GM21515 (cell line): ENCODE results near the gene SLC8B1.
"Not testable (repeated sequence)": the region's sequence is repeated elsewhere in the genome, so short reads cannot be mapped to it uniquely, and the experiment has no call there.

ENCODE experiments used
- ATAC-seq: cut with Tn5 transposase; IDR thresholded peaks from one replicate; pipeline ENCODE4 v1.9.1; 2021; ENCODE audit not compliant: unreplicated experiment

SLC8B1 gene

DNA sequence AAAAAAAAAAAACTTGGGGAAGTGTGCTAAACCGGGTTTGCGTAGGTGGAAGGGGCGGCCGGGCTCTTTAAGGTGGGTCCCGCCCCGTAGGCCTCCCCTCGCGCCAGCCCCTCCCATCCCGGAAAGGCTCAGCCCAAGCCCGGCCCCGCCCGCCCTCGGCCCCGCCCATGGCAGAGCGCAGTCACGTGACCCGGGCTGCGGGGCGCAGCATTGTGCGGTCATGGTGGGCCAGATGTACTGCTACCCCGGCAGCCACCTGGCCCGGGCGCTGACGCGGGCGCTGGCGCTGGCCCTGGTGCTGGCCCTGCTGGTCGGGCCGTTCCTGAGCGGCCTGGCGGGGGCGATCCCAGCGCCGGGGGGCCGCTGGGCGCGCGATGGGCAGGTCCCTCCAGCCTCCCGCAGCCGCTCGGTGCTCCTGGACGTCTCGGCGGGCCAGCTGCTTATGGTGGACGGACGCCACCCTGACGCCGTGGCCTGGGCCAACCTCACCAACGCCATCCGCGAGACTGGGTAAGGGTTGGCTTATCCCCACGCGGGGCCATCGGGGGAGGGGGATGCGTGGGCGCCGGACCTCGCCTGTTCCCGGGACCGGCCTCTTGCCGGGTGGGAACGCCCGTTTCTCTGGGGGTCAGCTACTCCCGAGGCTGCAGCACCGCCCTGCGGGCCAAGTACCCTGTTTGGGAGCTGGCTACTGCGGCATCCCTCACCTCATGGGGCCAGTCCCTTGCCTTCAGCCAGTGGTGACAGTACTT is 23.6 kb upstream of the SLC8B1 start, which contains the start of gene PLBD2:
TSS of gene PLBD2 (plus strand) at position 207 of the 752 bp plus-strand sequence. CDS start at position 221, 14 bp downstream.
- ATAC-seq: peak; percentile 93

DNA sequence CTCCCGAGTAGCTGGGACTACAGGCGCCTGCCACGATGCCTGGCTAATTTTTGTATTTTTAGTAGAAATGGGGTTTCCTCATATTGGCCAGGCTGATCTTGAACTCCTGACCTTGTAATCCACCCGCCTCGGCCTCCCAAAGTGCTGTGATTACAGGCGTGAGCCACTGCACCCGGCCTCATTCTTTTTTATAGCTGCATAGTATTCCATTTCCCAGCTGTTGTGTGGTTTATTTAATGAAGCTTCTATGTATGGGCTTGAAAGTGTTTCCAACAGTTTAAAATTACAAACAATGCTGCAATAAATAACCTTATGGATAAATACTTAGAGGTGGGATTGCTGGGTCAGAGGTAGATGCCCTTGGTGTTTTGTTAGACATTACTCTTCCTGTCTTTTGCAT is 19.3 kb upstream of the SLC8B1 start:
- ATAC-seq: not testable (repeated sequence)

DNA sequence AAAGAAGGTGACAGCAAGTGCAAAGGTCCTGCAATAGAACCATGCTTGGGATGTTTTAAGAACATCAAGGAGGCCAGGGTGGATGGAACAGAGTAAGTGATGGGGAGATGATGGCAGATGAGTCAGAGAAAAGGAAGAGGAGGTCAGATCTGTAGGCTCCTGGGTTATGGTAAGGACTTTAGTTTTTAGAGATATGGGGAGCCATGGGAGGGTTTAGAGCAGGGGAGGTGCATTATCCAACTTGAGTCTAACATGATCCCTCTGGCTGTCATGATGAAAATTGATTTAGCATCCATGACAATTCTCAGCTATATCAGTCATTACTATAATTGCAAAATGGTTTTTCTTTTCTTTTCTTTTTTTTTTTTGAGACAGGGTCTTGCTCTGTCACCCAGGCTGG is 16.2 kb upstream of the SLC8B1 start:
- no peak for ATAC-seq

DNA sequence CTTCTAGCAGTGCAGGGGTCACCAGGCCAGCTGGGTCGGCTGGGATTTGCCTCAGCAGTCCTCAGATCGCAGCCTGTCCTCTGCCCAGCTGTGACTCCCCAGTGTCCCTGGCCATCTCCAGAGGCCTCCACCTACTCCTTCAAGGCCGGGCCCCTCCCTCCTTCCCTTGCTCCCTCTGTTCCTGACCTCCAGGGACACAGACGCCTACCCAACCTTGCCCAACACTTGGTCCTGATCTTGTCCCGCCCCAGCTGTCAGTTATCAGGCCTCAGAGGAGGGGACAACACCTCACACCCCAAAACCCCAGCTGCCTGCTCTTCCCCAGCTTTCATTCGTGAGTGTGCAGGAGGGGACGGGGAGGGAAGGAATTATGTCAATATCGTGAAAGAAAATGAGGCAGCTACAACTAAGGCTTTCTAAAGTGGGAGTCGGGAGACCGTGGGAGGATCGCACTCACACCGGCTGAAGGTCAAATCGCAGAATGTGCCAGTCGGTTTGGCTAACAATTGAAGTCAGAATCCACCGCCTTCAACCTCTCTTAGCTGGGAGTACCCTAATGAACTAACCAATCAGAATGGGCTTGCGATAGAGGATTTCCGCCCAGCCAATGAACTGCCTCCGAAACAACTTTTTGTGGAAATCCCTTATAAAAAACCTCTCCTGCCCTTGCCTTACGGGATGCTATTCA is 14.1 kb upstream of the SLC8B1 start:
- no peak for ATAC-seq

DNA sequence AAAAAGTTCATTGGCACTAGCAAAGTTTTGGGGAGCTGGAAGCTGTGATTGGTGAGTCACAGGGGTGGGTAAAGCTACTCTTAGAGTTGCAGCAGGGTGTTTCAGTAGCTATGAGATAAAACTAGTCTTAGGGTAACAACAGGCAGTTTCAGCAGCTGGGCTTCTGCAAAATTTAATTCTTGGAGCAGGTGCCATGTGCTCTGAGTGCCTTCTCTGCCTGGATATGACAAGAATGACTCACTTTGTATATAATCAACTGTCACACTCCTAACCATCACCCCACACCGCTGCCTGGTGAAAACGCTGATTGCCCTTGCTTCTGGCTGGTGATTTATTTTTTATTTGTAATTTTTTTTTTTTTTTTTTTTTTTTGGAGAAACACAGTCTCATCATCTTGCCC is 13.0 kb upstream of the SLC8B1 start:
- no peak for ATAC-seq

DNA sequence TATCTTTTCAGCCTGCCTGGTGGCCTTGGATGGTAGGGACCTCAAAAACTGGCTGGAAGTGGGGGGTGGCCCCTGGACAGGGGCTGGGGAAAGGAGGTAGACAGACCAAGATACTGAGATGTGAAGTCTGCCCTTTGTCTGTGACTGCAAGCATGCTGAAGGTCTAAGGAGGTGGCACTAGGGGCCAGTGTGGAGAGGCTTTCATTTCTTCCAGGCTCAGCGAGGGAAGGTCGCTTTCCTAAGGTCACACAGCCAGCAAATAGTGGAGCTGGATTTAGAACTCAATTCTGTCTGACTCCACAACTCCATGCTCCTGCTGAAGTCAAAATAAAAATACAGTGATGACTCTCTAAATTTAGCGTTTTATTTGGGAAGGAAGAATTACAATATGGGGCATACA is 12.2 kb upstream of the SLC8B1 start:
- no peak for ATAC-seq

DNA sequence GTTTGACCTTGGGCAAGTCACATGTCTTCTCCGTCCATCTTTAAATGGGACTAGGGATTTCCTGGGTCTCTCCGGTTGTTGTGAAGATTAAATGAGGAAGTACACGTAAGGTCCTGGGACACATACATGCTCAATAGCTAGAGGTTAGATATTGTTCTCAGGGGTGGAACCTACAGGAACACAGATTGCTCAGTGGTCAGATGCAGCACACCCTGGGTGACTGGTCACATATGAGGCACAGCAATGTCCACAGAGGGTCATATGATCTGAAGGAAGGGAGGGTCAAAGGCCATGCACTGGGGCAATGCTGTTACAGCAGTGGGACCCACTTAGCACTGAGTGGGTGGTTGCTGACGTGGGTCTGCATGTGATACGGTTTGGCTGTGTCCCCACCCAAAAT is 11.4 kb upstream of the SLC8B1 start:
- no peak for ATAC-seq

DNA sequence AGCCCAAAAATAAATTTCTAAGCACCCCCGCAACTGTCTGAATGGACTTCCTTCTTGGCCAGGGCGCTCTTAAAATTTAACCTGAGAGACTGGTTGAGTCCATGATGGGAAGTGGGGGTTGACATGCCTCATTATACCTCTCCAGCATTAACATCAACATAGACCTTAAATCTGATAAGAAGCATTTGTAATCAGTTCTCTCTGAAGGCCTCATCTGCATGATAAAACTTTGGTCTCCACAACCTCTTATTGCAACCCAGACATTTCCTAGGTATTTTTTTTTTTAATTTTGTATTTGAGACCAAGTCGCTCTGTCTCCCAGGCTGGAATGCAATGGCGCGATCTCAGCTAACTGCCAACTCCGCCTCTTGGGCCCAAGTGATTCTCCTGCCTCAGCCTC is 10.4 kb upstream of the SLC8B1 start:
- ATAC-seq: no peak

DNA sequence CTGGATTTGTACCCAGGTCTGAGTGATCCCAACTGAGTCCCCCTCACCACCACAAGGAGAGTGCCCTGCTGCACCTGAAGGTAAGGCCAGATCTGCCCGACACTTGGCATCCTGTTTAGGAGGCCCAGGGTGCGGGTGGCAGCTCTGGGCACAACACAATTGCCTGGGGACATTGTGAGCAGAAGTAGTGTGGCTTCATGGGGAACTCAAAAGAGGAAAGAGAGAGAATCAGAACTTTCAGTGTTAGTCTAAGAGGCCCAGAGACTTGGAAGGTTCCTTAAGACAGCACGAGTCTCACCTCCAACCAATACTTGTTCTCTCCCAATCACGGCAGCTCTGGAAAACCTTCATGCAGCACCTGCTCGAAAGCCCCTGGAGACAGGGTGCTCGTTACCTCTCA is 6.6 kb upstream of the SLC8B1 start:
- no peak for ATAC-seq

DNA sequence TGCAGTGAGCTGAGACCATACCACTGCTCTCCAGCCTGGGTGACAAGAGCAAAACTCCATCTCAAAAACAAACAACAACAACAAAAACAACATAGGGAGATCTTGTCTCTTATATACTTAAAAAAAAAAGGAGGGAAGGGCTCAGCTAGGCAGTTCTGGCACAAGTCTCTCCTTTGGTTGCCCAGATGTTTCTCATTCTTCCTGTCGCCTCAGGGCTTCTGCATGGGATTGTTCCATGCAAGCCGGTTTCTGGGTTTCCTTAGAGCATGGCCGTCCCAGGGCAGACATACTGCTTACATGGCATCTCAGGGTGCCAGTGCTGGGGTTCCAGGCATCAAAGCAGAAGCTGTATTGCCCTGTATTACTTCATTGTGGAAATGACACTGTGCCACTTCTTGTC is 5.2 kb upstream of the SLC8B1 start:
- ATAC-seq: no peak

DNA sequence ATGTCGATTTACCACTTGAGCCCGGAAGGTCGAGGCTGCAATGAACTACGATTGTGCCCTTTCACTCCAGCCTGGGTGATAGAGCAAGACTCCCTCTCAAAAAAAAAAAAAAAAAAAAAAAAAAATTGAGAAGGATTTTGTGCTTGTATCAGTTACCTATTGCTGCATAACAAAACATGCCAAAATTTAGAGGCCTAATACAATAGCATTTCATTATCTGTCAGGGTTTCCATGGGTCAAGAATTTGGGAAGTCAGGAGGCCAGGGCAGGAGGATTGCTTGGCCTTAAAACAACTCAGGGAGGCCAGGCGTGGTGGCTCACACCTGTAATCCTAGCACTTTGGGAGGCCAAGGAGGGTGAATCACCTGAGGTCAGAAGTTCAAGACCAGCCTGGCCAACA is 4.6 kb upstream of the SLC8B1 start:
- no peak for ATAC-seq

DNA sequence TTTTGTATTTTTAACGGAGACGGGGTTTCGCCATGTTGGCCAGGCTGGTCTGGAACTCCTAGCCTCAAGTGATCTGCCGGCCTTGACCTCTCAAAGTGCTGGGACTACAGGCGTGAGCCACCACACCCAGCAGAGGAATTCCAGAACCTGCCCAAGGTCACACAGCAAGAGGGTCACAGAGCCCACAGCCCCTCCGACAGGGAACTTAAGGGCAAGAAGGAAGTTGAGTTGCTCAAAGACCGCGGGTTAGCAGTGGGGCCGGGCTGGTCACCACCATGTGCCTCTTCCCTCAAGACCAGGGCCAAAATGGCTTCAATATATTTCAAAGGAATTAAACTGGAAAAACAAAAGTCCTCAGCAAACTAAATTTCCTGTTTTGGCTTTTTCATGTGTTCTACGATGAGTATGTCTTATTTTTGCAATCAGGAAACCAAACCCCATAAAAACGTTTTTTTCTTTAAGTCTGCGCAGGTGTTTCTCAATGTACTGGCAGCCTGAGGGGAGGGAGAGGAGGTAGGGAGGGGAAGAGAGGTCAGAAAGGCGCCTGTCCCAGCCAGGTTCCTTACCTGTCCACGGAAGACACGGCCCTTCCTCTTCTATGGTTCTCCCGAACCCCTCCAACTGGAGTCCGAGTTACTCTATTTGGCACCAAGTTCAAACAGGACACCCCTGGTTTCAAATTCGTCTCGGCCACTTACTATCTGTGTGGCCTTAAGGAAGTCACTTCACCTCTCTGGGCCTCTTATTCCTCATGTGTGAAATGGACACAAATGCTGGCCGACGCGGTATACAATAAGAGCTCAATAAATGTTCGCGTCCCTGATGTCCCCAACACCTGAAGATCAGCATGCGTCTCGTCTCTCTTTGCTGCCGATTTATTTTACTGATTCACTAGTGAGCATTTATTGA is 778 bp downstream of the SLC8B1 start:
- peak; percentile 12 for ATAC-seq

DNA sequence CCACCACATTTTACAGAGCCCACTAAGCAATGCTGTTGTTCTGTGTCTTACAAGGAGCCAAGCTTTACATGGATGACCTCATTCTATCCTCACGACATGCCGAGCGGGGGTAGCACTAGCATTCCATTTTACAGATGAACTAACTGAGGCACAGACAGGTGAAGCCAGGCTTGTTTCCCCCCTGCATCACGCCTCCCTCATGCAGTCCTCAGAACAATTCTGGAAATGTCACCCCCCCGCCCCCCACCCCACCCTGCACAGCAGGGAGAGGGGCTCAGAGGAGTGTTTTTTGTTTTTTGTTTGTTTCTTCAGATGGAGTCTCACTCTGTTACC is 1.5 kb downstream of the SLC8B1 start:
- ATAC-seq: no peak

DNA sequence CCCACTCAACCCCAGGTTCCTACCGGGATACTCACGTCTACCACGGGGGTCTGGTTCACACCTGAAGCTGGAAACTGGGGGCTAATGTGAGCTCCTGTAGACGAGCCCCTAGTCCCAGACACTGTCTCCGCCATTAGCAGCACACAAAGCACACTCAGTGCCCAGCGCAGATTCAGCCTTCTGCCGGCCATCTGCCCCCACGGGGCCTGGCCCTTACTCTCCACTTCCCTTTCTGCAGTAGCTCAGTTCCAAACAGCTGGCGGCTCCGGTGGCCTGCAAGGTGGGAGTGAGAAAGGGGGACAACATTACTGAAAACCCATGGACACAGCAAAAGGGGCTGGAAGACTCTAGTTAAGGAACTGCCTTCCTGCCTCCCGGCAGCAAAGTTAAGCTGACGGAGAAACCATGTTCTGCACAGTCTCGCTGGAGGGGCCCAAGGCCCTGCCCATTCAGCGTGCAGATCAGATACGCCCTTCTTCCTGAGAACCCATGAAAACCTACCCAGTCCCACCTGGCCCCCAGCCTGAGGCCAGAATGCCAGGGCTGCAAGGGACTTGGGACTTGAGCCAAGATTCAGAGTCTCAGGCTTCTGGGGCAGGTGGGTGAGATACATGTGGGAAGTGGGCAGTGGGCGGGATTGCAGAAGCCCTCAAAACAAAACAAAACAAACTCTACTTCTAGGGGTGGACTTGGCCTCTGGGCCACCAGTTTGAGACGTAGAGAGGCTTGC is 2.1 kb downstream of the SLC8B1 start:
- no peak for ATAC-seq

DNA sequence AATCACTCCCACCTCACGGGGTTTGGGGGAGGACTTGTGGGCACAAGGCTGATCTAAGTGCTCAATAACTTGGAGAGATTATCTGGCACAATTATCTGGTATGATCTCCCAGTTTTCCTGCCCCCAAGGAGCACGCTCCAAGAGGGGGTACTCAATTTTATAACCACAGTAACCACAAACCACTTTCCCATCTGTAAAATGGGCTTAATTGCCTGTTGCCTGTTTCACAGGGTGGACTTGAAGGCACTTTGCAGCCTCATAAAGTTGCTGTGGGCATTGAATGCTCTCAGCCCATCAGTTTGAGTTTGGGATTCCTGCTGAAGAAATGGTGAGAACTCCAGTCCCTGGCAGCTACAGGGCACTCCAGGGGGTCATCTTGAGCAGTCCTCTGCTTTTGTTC is 4.4 kb downstream of the SLC8B1 start:
- no peak for ATAC-seq

DNA sequence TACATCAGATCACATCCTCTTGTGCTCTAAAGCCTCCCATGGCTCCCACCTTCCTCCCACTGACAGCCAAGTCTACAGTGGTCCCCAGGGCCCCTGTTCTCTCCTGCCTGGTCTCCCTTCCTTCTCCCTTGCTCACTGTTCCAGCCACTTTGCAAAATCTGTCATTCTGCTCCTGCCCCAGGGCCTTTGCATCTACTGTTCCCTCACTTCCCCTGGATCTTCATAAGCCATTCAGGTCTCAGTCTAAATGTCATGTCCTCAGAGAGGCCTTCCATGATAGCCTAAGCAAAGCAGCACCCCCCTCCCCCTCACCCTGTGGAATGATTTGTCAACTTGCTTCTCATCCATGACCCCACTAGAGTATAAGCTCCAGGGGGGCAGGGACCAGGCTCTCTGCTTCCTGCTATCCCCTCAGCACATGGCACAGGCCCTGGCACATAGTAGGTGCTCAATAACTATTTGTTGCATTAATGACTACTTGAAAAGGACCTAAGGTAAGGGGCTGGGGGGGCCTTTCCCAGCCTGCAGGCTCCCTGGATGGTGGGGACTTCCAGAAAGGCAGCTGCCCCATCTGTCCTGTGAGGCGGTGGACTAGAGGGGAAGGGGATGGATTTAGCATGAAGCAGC is 5.0 kb downstream of the SLC8B1 start:
- ATAC-seq: no peak

DNA sequence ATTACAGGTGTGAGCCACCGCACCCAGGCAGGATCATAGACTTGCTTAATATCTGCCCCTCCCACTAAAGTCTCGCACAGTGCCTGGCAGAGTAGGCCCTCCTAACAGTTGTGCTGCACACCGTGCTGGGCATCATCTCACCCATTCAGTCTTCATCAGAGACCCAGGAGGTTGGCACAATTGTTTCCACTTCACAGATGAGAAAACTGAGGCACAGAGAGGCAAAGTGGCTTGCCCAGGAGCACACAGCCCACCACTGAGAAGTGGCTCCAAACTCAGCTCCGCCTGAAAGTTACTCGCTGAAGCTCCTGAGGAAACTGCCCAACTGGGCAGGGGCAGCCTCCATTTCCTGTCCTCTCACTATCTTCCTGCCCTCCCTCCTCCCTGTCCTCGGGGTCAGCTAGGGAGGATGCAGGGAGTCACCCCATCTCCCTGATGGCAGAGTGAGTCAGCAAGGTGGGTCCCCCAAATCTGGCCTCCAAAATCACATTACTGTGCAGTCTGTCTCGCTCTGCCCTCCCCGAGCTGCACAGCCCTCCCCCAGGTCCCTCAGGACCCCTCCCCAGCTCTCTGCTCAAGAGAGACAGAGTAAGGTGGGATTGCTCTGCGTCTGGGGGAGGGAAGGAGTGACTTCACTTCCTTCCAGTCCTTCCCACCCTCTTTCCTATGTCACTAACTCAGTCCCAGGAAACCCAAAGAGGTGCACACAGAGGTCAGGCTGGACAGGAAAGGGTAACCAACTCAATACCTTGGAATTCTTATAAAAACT is 5.7 kb downstream of the SLC8B1 start:
- ATAC-seq: no peak

DNA sequence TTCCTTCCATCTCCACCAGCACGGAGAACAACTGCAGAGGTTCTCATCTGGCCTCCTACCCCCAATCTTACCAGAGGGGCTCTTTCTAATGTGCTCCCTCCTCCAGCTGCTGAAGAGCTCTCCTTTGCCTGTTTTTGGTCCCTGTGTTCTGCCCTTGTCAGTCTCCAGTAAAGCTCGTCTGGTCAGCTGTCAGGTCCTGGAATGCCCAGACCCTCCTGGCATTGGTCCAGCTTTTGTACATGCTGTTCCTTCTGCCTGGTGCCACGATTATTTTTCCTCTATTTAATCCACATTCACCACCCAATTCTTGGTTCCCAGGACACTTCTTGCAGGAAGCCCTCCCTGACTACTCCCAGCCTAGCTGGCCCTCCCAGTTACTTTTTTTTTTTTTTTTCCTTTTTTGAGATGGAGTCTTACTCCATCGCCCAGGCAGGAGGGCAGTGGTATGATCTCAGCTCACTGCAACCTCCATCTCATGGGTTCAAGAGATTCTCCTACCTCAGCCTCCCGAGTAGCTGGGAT is 6.5 kb downstream of the SLC8B1 start:
- ATAC-seq: no peak

DNA sequence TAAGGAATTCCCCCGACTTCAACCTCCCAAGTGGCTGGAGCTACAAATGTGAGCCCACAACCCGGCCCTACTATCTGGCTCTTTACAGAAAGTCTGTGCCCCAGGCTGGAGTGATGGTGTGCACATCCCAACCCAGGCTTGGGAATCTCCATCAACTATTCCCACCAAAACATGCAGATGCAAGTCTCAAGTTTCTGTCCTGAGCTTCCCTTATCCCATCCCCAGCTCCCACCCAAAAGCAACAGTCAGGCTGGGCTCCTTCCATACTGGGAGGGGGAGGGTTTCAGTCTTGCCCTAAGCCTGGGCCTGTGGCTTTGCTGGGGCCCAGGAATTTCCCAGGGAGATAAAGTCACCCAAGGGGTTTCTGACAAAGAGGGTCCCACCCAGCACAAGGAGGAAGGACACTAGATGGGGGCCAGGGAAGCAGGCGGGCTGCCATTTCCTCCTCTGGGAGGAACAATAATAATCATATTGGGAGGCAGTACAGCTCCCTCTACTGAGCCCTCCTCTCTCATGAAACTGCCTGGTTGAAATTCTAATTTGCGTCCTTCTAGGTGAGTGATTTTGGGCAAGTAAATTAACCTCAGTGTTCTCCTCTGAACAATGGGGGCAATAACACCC is 8.0 kb downstream of the SLC8B1 start:
- ATAC-seq: no peak
